Measurements from ENCODE around the gene SBF1.

The SBF1 gene

DNA sequence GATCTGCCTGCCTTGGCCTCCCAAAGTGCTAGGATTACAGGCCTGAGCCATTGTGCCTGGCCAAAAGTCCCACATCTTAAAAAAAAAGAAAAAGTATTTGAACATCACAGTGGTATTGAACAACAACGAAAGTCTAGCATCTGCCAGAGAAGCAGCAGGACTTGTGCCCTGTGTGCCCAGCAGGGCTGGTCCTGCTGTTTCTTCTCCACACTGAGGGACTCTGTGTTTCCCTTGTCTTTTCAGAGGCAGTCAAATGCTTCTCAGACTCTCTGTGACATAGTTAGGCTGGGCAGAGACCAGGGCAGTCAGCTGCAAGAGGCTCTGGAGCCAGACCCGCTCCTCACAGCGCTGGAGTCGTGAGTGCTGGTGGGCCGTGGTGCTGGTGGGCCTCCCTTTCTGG lies 56.2 kb downstream of the SBF1 start:
- WGBS (ENCODE audit: extremely low coverage, insufficient coverage, insufficient read length) = no CpG with 5 or more reads among the region's 5 CpGs
- no peak overlapping the region for H2AK5ac ChIP-seq (ENCODE audit: low read length)
- no peak overlapping the region for H4K12ac ChIP-seq (ENCODE audit: low read depth, low read length)
- no peak overlapping the region for H3K23ac ChIP-seq (ENCODE audit: low read length)
- H4K91ac ChIP-seq (ENCODE audit: low read depth, low read length) = no peak overlapping the region
- no peak overlapping the region for H3K4me3 ChIP-seq (ENCODE audit: low read depth, low read length)
- H3K4me1 ChIP-seq (ENCODE audit: control insufficient read depth in 1 of 2, insufficient read depth in 2 of 2, low read length in 2 of 2) = no peaks in the 10 kb centered on the region
- H3K27ac ChIP-seq (ENCODE audit: low read depth, low read length) = no peak overlapping the region
- no peak overlapping the region for H2BK120ac ChIP-seq (ENCODE audit: insufficient read depth, low read length, poor library complexity)
- H3K4ac ChIP-seq (ENCODE audit: low read depth, low read length) = no peak overlapping the region
- no peaks in the 10 kb centered on the region for H3K27me3 ChIP-seq (ENCODE audit: insufficient read depth, low read length)
- peaks cover 78 to 82% of the 10 kb centered on the region in 2 experiments for H3K36me3 ChIP-seq (ENCODE audit: control insufficient read depth in 1 of 2, insufficient read depth in 2 of 2, low read length in 2 of 2)
- no peak overlapping the region for H3K4me2 ChIP-seq (ENCODE audit: low read length)
- no peak overlapping the region for H4K8ac ChIP-seq (ENCODE audit: low read depth, low read length)
- no peak overlapping the region for H2BK12ac ChIP-seq (ENCODE audit: low read length)
- H3K79me1 ChIP-seq (ENCODE audit: low read length) = no peaks in the 10 kb centered on the region
- H2AFZ ChIP-seq (ENCODE audit: insufficient read depth, low read length, poor library complexity) = no peak overlapping the region
- H3K14ac ChIP-seq (ENCODE audit: low read length) = no peak overlapping the region
- no peak overlapping the region for H3K18ac ChIP-seq (ENCODE audit: low read length)
- no peaks in the 10 kb centered on the region for H3K79me2 ChIP-seq (ENCODE audit: control insufficient read depth, insufficient read depth, low read length, poor library complexity)
- H3K9me3 ChIP-seq (ENCODE audit: insufficient read depth, low read depth, low read length) = peaks cover 2% of the 10 kb centered on the region
- H3K9ac ChIP-seq (ENCODE audit: low read length) = no peak overlapping the region
- no peak for DNase-seq
- no peak overlapping the region for H2BK5ac ChIP-seq (ENCODE audit: low read depth, low read length, poor library complexity)

GRCh38 chr22:50417411-50418210 lies 57.2 kb downstream of the SBF1 start:
- WGBS (ENCODE audit: extremely low coverage, insufficient coverage, insufficient read length) = no CpG with 5 or more reads among the region's 13 CpGs
- Histone ChIP-seq H2BK12ac (ENCODE audit: low read length) (no peak overlapping the region), H2AK5ac (ENCODE audit: low read length) (no peak overlapping the region), H4K12ac (ENCODE audit: low read depth, low read length) (no peak overlapping the region), H3K79me1 (ENCODE audit: low read length) (no peaks in the 10 kb centered on the region), H2BK5ac (ENCODE audit: low read depth, low read length, poor library complexity) (no peak overlapping the region), H3K4me3 (ENCODE audit: low read depth, low read length) (no peak overlapping the region), H3K9ac (ENCODE audit: low read length) (no peak overlapping the region), H3K4ac (ENCODE audit: low read depth, low read length) (no peak overlapping the region), H3K27ac (ENCODE audit: low read depth, low read length) (no peak overlapping the region), H3K9me3 (ENCODE audit: insufficient read depth, low read depth, low read length) (no peaks in the 10 kb centered on the region), H3K79me2 (ENCODE audit: control insufficient read depth, insufficient read depth, low read length, poor library complexity) (no peaks in the 10 kb centered on the region), H3K27me3 (ENCODE audit: insufficient read depth, low read length) (no peaks in the 10 kb centered on the region), H4K8ac (ENCODE audit: low read depth, low read length) (no peak overlapping the region), H4K91ac (ENCODE audit: low read depth, low read length) (no peak overlapping the region), H3K14ac (ENCODE audit: low read length) (no peak overlapping the region), H3K18ac (ENCODE audit: low read length) (no peak overlapping the region), H3K36me3 (ENCODE audit: control insufficient read depth in 1 of 2, insufficient read depth in 2 of 2, low read length in 2 of 2) (peaks cover 69 to 73% of the 10 kb centered on the region in 2 experiments), H3K4me1 (ENCODE audit: control insufficient read depth in 1 of 2, insufficient read depth in 2 of 2, low read length in 2 of 2) (no peaks in the 10 kb centered on the region), H3K23ac (ENCODE audit: low read length) (no peak overlapping the region), H2BK120ac (ENCODE audit: insufficient read depth, low read length, poor library complexity) (no peak overlapping the region), H2AFZ (ENCODE audit: insufficient read depth, low read length, poor library complexity) (no peak overlapping the region), H3K4me2 (ENCODE audit: low read length) (no peak overlapping the region)
- no peak for DNase-seq

GRCh38 chr22:50416996-50417395 lies 57.8 kb downstream of the SBF1 start:
- Histone ChIP-seq H3K36me3 (ENCODE audit: control insufficient read depth in 1 of 2, insufficient read depth in 2 of 2, low read length in 2 of 2) (peaks cover 63 to 67% of the 10 kb centered on the region in 2 experiments), H3K18ac (ENCODE audit: low read length) (no peak overlapping the region), H4K8ac (ENCODE audit: low read depth, low read length) (no peak overlapping the region), H3K4ac (ENCODE audit: low read depth, low read length) (no peak overlapping the region), H3K4me1 (ENCODE audit: control insufficient read depth in 1 of 2, insufficient read depth in 2 of 2, low read length in 2 of 2) (no peaks in the 10 kb centered on the region), H3K27ac (ENCODE audit: low read depth, low read length) (no peak overlapping the region), H3K4me3 (ENCODE audit: low read depth, low read length) (no peak overlapping the region), H3K23ac (ENCODE audit: low read length) (no peak overlapping the region), H3K14ac (ENCODE audit: low read length) (no peak overlapping the region), H4K91ac (ENCODE audit: low read depth, low read length) (no peak overlapping the region), H2BK5ac (ENCODE audit: low read depth, low read length, poor library complexity) (no peak overlapping the region), H4K12ac (ENCODE audit: low read depth, low read length) (no peak overlapping the region), H2BK12ac (ENCODE audit: low read length) (no peak overlapping the region), H3K9me3 (ENCODE audit: insufficient read depth, low read depth, low read length) (no peaks in the 10 kb centered on the region), H3K27me3 (ENCODE audit: insufficient read depth, low read length) (no peaks in the 10 kb centered on the region), H3K79me1 (ENCODE audit: low read length) (no peaks in the 10 kb centered on the region), H3K4me2 (ENCODE audit: low read length) (no peak overlapping the region), H3K9ac (ENCODE audit: low read length) (no peak overlapping the region), H2AK5ac (ENCODE audit: low read length) (no peak overlapping the region), H2BK120ac (ENCODE audit: insufficient read depth, low read length, poor library complexity) (no peak overlapping the region), H2AFZ (ENCODE audit: insufficient read depth, low read length, poor library complexity) (no peak overlapping the region), H3K79me2 (ENCODE audit: control insufficient read depth, insufficient read depth, low read length, poor library complexity) (no peaks in the 10 kb centered on the region)
- DNase-seq = peak in 1 of 2 donors; percentile 46
- no CpG with 5 or more reads among the region's 8 CpGs for WGBS (ENCODE audit: extremely low coverage, insufficient coverage, insufficient read length)

GRCh38 chr22:50415426-50415825 lies 59.4 kb downstream of the SBF1 start:
- Histone ChIP-seq H3K79me1 (ENCODE audit: low read length) (no peaks in the 10 kb centered on the region), H3K4me1 (ENCODE audit: control insufficient read depth in 1 of 2, insufficient read depth in 2 of 2, low read length in 2 of 2) (no peaks in the 10 kb centered on the region), H3K4me2 (ENCODE audit: low read length) (no peak overlapping the region), H2AK5ac (ENCODE audit: low read length) (no peak overlapping the region), H2BK5ac (ENCODE audit: low read depth, low read length, poor library complexity) (no peak overlapping the region), H3K27ac (ENCODE audit: low read depth, low read length) (no peak overlapping the region), H3K4me3 (ENCODE audit: low read depth, low read length) (no peak overlapping the region), H4K91ac (ENCODE audit: low read depth, low read length) (peak overlapping the region; percentile 30), H3K18ac (ENCODE audit: low read length) (no peak overlapping the region), H2AFZ (ENCODE audit: insufficient read depth, low read length, poor library complexity) (no peak overlapping the region), H3K23ac (ENCODE audit: low read length) (no peak overlapping the region), H3K27me3 (ENCODE audit: insufficient read depth, low read length) (no peaks in the 10 kb centered on the region), H3K9ac (ENCODE audit: low read length) (no peak overlapping the region), H2BK120ac (ENCODE audit: insufficient read depth, low read length, poor library complexity) (no peak overlapping the region), H3K79me2 (ENCODE audit: control insufficient read depth, insufficient read depth, low read length, poor library complexity) (no peaks in the 10 kb centered on the region), H3K9me3 (ENCODE audit: insufficient read depth, low read depth, low read length) (no peaks in the 10 kb centered on the region), H2BK12ac (ENCODE audit: low read length) (no peak overlapping the region), H4K8ac (ENCODE audit: low read depth, low read length) (peak overlapping the region; percentile 36), H3K14ac (ENCODE audit: low read length) (no peak overlapping the region), H3K4ac (ENCODE audit: low read depth, low read length) (no peak overlapping the region), H3K36me3 (ENCODE audit: control insufficient read depth in 1 of 2, insufficient read depth in 2 of 2, low read length in 2 of 2) (peaks cover 57 to 61% of the 10 kb centered on the region in 2 experiments), H4K12ac (ENCODE audit: low read depth, low read length) (peak overlapping the region; percentile 37)
- no CpG with 5 or more reads among the region's 12 CpGs for WGBS (ENCODE audit: extremely low coverage, insufficient coverage, insufficient read length)
- no peak for DNase-seq

All from trophoblast cell (in vitro differentiated cells and primary cell).